NCI-H1930 (cell line): ENCODE data around the gene PACRG.
"Not testable (repeated sequence)": the region's sequence is repeated elsewhere in the genome, so short reads cannot be mapped to it uniquely, and the experiment has no call there.

Source experiments
- DNase-seq, 2 experiments: peaks; one replicate each; lab custom pipeline; 2025; lab: John Stamatoyannopoulos, UW

PACRG gene

DNA sequence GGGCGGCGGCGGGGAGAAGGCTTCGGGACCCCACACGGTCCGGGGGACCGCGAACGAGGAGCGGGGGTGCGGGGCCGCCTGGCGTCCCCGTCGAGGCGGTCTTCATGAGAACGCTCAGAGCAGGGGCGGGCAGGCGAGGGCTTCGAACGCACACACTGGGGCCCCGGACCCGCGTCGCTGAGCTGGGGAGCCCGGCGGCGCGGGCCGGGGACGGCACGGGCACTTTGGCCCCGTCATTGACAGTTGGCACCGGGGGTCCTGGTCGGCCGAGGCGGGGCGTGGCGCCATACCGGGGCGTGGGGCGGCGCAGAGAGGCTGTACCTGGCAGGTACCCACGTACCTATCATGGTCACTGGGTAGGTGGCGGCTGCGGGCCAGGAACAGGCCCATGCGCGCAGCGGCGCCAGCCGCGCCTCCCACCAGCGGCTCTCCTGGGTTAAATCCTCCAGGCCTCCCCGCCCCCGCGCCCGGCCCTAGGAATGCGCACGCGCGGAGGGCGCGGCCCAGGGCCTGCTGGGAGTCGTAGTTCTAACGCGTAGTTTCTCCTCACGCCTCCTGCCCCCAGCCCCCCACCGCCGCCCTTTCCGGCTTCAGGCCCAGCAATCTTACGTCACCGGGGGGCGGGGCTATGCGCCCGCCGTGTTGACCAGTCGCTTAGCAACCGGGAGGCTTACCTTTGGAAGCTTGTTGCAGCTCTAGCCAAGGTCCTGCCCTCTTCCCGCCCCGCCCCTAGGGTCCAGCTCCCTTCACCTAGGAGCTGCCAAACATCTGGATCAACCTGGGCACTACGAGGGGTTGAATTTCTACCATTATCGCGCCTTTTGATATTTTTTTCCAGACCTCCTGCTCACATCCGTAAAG is at the start of gene PACRG, which contains the start of gene PRKN:
Gene PACRG (plus strand): TSS at position 653 of the 861 bp plus-strand sequence.
Gene PRKN (minus strand): TSS at position 445 of the 861 bp plus-strand sequence.
- DNase-seq: peak; percentile 94 to 95

- DNase-seq: not testable (repeated sequence)
Measured at GRCh38 chr6:162678896-162679295, 48.9 kb upstream of the PACRG start.

GRCh38 chr6:162679681-162680080 is 48.1 kb upstream of the PACRG start:
- no peak for DNase-seq

- DNase-seq: no peak
Measured at GRCh38 chr6:162680367-162680766, 47.4 kb upstream of the PACRG start.

DNA sequence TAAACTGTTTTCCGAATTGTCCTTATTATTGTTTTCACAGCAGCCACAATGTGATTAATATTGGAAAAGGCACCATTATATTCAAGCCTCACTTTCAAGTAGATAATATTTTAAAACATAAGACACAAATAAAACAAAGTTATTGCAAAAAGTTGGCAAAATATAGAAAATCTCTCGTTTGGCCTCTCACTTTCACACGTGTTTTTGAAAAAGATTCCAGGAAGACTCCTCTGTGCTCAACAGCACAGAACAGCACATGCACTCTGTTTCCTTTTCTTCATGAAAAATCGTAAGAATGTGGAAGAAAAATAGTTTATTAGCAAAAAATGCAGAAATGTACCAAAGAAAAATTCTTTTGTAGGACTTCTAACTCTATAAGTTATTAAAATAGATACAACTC is 46.9 kb upstream of the PACRG start:
- DNase-seq: no peak

DNA sequence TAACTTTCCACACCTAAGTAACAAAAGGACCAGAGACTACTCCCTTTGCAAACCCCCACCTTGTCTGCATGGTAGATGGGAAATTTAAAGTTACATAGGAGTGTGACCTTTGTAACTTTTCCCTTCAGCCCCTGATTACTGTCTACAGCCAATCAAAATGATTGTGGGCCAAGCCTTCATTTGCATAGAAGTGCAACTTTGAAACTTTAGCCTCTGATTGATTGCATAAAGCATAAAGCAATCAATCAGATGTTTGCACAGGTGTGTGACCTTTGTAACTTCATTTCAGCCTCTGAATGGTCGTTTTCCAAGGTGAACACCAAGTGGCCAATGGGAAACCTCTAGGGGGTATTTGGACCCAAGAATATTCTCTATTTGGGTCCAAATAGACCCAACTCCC is 46.3 kb upstream of the PACRG start:
- DNase-seq: no peak

GRCh38 chr6:162683135-162683534 is 44.6 kb upstream of the PACRG start:
- DNase-seq: no peak

DNA sequence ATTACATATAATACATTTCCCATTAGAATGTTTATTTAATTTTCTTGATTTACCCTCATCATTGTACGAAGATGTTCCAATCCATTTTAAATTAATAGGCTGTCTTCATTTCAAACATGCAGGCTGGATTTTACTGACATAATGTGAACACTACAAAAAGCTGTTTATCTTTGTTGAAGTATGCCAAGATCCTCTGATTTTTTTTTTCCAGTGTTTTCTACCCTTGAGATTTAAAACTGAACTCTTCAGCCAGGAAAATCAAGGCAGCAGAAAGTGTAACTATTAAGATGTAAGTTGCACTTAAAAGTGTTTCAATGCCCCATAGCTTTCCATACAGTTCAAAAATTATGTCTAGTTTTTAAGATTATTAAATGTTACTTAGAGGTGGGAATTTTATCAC is 43.7 kb upstream of the PACRG start:
- no peak for DNase-seq

- no peak for DNase-seq
Measured at GRCh38 chr6:162684961-162685360, 42.8 kb upstream of the PACRG start.

DNA sequence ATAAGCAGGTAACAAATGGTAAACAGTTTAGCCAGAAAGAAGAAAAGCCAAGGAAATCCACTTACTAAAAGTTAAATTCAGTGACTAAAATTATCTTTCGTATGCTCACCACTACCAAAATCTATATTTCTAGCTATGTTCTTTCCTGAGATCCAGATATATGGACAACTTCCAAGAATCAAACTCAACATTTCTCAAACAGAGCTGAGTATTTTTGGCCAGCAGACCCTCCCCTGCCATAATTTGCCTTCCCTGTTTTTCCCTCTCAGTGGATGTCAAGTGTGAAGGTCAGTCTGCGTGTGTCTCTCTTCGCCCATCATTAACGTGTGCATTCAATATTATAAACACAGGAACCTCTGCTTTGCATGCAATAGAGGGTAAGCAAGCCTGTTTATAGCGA is 42.2 kb upstream of the PACRG start:
- DNase-seq: no peak

DNA sequence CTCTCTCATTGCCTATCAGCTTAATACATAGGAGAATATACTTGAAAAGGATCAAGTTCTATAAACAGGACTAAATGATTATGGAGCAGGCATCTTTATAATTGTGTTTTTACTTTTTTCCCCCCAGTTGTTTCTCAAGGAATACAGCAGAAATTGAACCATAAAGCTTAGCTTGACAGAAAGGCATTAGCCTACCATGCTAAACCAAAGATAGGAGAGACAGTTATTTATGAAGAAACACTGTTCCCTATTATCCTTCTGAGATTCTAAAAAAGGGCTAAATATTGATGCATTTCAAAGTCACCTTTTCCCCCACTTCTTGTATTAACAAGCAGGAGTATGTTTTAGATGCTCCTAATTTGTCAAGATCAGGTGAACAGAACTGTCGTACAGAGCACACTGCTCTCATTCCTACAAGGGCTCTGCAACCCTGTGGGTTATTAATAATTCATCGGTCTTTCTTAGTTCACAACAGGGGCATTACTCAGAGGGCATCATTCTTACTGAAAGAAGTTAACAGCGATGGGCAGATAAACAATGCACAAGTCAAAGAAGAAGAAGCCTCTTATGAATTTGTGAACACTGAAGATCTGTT is 38.9 kb upstream of the PACRG start:
- no peak for DNase-seq

DNA sequence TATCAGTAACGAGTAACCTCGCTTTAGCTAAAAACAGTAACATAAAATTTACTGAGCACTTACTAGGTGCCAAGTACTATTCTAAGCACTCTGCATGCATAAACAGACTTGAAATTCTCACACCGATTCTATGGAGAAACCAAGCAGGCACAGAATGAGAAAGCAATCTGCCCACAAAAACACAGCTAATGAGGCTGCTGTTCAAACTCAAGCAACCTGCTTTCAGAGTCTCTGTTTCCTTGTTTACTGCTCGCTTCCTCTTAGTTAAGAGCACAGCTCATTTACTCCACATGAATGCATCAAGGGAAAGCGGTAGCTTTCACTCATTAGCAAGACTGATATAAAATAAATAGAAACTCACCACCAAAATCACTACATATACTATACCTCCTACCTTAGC is 37.6 kb upstream of the PACRG start:
- DNase-seq: no peak

DNA sequence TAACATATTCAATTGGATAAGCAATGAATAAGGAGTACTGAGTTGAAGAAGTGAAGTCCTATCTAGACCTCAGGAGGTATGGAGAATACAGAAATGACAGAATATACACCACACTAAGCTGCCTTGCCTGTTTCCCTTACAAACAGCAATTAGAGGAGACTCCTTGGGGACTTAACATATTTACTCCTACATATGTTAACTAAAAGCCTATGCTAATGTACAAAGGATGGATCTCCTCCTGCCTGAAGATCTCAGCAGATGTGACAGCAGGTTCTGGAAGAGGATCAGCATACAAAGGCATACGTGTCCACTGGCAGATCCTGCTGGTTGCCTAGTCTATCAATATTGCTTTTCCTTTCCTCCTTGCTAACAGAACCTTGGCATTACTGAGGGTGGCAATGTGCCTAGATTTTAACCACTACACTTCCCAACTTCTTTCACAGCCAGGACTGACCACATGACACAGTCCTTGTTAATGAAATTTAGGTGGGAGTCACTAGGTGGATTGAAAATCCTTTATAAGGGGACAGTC is 29.8 kb upstream of the PACRG start:
- DNase-seq: no peak

- DNase-seq: no peak
Measured at GRCh38 chr6:162698440-162698839, 29.3 kb upstream of the PACRG start.

DNA sequence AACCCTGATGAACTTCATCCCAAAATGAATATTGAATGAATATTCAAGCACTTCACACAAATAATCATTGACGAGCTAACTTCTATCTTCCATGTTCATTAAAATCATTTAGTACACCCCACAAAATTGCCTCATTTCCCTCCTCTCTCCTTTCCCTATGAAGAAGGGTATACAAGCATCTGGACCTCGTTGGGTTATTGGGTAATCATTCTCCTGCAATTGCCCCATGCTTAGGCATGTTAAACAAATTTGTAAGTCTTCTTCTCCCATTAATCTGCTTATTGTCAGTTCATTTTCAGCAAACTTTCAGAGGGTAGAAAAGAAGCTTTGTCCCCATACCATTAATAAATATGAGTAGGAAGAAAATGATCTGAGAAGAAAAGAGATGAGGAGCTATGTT is 27.8 kb upstream of the PACRG start:
- DNase-seq: no peak

DNA sequence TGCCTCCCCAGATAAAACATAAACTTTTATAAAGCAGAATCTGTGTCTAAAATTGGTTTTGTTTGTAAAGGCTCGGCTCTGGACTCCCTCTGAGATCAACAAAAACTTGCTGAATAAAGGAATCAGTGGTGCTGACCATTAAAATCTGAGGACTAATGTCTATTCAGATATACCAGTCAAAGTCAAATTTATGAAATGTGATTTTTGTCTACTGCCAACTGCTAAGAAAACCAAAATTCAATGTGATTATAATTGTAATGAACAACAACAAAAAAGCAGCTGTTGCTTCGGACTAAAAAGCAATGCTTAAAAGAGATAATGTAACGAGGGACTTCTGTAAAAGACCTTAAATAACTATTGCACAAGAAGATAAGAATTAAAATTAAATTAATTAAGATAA is 26.8 kb upstream of the PACRG start:
- DNase-seq: no peak

- DNase-seq: no peak
Measured at GRCh38 chr6:162701551-162701950, 26.2 kb upstream of the PACRG start.

DNA sequence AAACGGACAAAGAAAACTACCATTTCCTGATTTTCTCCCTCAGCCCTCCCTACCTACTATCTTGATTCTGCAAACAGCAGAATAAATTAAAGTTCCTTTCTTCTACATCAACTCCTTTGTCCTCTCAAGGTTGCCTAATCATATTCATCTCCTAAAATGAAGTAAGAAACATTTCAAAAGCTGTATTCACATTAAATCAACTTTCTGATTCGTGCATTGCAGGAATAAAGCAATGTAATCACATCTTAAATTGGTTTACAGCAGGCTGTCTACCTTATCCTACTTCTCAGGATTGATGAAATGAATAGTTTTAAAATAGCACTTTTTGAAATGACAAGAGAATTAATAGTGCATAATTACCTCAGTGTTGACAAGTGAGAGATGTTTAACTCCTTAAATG is 25.3 kb upstream of the PACRG start:
- no peak for DNase-seq

DNA sequence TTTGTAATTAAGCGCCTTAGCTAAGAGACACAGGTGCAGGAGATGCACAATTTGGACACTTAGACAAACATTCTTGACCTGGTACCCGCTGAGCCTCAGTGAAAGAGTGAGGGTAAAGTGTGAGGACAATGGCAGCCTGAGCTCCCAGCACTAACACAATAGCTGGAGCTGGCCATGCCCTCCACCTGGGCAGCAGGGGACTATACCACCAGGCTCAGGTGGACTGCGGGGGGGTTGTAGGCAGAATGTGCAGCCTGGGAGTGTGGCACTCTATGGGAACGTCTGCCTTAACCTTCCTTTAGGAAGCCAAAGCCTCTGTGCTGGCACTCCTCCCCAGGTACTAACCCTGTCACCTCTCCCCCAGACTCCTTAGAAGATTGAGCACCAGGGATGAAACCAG is 23.8 kb upstream of the PACRG start:
- no peak for DNase-seq

DNA sequence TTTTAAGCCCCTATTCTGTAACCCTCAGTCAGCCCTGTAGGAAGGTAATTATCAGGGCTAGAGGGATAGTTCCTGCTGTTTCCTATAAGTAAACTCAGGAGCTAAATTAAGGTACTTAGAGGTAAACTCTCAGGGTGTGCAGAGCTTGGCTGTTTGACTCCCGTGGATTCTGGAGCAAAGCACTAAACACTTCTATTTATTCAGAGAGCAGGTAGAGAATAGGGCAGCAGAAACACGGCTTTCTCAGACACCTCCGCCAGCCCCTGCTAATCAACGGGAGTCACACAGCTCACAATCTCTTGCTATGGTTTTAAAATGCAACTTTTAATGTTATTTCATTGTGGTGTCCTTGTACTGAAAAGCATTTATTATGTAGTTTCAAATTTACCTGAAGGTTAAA is 22.0 kb upstream of the PACRG start:
- DNase-seq: no peak

DNA sequence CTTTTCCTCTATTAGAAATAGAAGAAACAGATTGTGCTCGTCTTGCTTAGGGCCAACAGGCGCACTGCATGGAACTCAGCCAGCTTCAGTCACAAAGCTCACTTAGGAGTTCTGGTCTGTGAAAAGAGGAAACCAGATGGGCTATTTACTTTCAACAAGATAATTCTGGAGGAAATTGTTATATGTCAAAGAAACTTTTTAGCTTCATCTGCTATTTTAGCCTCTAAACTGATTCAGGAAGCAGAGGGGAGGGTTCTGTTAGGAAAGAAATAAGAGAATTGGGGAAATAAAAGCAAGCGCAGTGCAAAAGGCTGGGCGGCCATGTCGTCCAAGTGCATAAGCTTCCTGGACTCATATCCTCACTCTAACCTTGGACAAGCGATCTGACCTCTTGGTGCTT is 21.5 kb upstream of the PACRG start:
- no peak for DNase-seq

- DNase-seq: peak in 1 of 2 experiments; percentile 26
Measured at GRCh38 chr6:162708971-162709370, 18.8 kb upstream of the PACRG start.

DNA sequence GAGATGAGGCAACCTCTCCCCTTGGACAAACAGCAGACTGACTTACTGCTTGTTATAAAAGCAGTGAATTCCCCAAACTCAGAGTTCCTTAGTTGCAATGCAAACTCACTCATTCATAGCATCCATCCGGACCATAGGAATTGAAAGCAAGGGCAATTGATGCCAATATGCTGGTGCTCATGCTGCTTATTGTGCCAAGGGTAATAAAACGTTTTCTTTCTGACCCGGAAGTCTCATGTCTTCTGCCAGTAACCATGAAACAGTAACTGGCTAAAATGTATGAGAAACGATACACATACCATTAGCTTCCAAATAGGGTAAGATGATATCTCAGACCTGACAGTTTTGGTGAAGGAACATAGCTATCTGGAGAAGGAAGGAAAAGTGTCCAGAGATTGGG is 18.3 kb upstream of the PACRG start:
- DNase-seq: no peak
